ENCODE results near the gene FERMT1. TPM values are rescaled to one million over a fixed set of nuclear protein-coding genes. Genes with fewer than 3 reads are reported as not detected.
"Not testable (repeated sequence)": the region's sequence is repeated elsewhere in the genome, so short reads cannot be mapped to it uniquely, and the experiment has no call there.

The FERMT1 gene
- total RNA-seq, 1 experiment from 2014 or later = 8.3 TPM

- no peak for DNase-seq (ENCODE audit: low read depth)
Observed at GRCh38 chr20:6070829-6071695, 51.8 kb downstream of the FERMT1 start.

DNA sequence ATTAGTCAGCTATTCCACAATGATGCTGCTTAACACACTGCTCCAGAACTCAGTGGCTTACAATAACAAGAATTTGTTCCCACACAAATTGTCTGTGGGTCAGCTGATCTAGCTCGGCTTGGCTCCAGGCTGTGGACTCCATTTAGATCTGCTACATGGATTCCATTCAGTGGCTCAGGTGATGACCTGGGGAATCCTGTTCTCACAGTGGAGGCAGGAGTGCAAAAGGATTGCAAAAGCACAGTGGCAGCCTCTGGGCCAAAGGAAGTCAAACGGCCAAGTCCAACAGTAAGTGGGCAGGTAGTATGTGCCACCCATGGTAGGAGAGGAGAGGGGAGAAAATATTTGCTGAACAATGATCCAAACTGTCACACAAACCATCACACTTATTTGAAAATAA is 53.2 kb downstream of the FERMT1 start:
- no peak for DNase-seq (ENCODE audit: low read depth)

DNA sequence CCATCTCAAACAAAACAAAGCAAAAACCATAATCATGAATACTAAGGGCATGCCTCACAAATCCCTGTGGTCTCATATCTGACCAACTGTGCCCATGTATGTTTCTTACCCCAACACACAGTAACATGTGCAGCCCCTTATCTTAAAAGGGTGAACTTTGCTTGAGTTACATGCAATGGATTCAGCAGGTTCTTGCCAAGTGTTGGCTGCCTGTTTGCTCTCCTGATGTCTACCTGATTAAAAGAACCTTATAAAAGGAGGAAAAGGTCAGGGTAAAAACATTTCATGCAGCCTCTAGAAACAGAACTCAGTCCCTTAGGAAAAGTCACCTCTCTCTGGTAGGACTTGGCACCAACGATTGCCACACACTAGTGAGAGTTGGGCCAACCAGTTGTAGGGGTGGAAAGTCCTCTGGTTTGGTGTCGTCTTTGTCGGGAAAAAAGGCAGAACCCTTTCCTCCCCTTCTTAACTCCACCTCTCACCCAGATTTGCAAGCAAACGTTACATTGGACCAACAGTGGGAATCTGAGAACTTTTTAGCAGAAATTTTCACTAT is 55.0 kb downstream of the FERMT1 start:
- DNase-seq (ENCODE audit: low read depth) = no peak

- no peak for DNase-seq (ENCODE audit: low read depth)
Observed at GRCh38 chr20:6066582-6066981, 56.2 kb downstream of the FERMT1 start.

- no peak for DNase-seq (ENCODE audit: low read depth)
Observed at GRCh38 chr20:6061544-6061943, 61.3 kb downstream of the FERMT1 start.

DNA sequence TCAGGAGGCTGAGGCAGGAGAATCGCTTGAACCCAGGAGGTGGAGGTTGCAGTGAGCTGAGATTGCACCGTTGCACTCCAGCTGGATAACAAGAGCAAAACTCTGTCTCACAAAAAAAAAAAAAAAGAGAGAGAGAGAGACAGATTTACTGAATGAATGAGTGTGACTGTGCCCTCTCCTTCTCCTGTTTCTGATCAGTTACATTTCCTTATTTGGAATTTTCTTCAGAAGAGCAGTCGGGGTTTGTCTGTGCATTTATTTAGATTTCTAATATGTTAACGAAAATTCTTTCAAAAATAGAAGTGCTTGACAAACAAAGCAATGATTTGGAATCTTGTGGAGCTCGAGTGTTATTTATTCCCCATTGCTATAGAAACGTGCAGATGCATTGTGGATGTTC is 62.6 kb downstream of the FERMT1 start:
- DNase-seq (ENCODE audit: low read depth) = no peak

- DNase-seq (ENCODE audit: low read depth) = no peak
Observed at GRCh38 chr20:6058684-6059295, 64.0 kb downstream of the FERMT1 start.

DNA sequence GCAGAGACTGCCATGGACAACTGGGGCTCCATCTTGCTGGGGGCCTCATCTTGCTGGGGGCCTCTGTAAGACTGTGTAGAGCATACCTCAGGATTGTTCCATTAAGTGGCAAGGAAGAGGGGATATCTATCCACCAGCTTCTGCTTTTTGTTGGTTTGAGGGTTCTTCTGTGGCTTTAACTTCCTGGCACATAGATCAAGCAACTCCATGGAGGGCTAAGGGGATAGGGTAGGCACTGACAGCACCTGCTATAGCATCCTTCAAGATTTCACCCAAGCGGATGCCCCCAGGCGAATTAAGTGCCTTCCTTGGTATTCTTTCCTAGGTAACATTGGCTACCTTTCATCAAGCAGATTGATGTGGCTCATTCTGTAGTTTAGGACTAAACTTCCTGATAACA is 65.1 kb downstream of the FERMT1 start:
- no peak for DNase-seq (ENCODE audit: low read depth)

- no peak for DNase-seq (ENCODE audit: low read depth)
Observed at GRCh38 chr20:6057139-6057538, 65.7 kb downstream of the FERMT1 start.

- DNase-seq (ENCODE audit: low read depth) = no peak
Observed at GRCh38 chr20:6055981-6056569, 66.8 kb downstream of the FERMT1 start.

DNA sequence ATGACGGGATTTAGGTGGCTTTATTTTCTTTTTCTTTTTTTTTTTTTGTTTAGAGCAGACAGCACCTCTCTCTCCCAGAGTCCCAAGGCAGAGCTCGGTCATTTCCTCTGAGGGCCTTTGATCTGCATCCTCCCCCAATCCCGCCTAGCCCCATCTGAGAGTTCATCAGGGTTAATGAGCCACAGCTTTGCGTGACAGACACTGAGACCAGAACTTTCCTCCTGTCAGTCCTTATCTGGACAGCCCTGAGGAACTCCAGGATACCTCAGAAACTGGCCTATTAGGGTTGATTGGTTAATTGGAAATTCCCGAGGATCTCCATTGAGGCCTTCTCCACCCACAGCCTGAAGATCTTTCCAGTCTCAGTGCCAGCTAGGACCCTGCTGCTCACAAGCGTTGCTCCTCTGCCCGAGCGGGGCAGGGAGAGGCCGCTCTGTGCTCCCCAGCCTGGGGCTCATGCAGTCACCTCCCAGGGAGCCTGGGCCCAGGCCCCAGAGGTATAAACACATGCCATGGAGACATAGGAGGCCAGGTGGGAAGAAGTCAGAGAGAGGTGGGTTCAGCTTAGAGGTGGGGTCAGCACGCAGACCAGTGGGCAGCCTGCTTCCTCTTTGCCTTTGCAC is 67.6 kb downstream of the FERMT1 start:
- DNase-seq (ENCODE audit: low read depth) = no peak

DNA sequence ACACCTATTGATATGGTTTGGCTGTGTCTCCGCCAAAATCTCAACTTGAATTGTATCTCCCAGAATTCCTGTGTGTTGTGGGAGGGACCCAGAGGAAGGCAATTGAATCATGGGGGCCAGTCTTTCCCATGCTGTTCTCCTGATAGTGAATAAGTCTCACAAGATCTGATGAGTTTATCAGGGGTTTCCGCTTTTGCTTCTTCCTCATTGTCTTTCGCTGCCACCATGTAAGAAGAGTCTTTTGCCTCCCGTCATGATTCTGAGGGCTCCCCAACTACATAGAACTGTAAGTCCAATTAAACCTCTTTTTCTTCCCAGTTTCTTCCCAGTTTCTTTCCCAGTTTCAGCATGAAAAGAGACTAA is 68.2 kb downstream of the FERMT1 start:
- DNase-seq (ENCODE audit: low read depth) = not testable (repeated sequence)

DNA sequence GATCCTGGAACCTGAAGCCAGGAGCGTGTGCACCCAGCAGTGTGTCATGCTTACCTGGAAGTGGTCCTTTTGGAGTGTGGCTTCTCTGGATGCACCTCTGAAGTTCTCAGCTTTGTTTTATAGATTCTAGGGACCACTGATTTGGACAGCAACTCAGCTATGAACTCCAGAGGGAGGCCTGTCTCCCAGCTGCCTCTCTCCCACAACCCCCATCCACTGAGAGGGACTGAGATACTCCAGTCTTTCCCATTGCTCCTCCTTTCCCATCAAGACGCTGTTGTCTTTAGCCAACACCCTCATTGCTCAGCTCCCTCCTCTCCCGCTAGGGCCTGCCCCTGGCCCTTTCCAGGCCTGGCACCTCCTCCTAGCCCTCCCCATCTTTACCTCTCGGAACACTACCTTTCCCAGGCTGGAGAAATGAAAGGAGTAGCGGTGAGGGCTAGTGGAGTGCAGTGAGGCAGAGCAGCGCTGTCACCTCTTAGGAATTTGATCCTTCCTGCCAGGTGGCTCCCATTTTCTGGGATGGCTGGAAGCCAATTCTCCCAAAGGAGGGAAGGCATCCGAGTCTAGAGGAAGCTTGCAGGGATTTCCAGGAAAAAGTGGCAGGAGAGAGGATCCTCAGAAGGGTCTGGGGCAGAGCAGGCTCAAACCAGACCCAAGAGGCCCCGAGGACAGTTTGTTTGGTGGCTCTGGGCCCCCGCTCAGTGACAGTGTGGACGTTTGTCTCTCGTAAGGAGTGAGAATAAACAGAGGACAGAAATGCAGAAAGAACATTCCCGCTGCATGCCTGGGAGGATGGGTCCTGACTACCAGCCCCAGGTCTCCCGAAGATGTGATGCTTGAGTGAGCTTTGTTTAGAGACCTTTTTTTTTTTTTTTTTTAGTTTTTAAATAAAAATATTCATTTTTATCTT is 68.8 kb downstream of the FERMT1 start, which contains the start of gene LRRN4:
TSS of gene LRRN4 (minus strand) at position 285 of the 913 bp plus-strand sequence. CDS start 1,261 bp downstream, outside the sequence.
- peak; percentile 35 for DNase-seq (ENCODE audit: low read depth)

DNA sequence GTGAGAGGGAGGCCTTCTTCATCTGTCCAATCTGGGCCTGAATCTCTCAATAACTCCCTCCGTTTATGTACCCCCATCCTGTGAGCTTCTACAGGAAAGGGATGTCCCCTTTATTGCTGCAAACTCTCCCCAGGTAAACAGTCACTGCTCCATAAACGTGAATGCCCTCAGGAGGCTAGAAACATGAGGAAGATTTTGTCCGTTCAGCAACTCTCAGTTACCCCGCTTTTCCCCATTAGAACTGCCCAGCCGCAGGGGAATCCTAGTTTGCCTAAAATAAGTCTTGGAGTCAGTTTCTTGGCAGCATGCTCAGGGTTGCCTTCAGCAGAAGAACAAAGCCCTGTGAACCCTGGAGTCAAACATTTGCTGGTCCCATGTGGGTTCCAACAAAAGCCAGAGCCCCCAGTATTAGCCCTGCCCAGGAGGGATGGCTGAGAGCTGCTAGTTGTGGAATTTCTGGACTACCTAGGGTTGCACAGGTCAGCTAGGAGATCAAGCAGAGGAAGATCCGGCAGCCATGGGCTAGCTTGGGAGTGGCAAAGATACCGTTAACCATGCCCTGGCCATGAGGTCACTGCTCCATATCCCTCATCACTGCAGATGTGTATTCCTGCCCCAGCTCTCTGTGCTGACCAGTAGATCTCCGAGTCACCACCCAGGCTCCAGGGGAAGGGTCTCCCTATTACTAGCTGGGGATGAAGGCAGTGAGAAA is 69.6 kb downstream of the FERMT1 start:
- no peak for DNase-seq (ENCODE audit: low read depth)

GRCh38 chr20:6051505-6051904 is 71.3 kb downstream of the FERMT1 start:
- DNase-seq (ENCODE audit: low read depth) = peak; percentile 23

- DNase-seq (ENCODE audit: low read depth) = no peak
Observed at GRCh38 chr20:6048391-6048790, 74.4 kb downstream of the FERMT1 start.

DNA sequence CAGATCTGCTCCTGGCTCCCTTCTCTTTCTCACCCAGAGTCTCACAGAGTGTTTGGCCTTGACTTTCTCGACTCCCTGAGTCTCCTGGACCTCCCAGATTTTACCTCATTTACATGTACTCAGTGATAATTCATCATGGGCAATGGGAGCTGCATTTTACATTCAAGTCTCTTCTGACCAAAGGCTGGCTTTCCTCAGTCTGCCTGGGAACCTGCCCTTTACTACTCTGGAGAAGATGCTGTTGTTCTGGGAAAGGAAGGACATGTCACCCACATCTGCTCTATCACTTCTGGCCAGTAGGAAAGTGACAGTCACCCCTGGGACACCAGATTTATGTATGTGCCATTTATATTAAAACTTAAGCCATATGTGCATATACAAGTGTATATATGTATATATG is 76.4 kb downstream of the FERMT1 start:
- no peak for DNase-seq (ENCODE audit: low read depth)

GRCh38 chr20:6045566-6045965 is 77.3 kb downstream of the FERMT1 start:
- peak; percentile 81 for DNase-seq (ENCODE audit: low read depth)

DNA sequence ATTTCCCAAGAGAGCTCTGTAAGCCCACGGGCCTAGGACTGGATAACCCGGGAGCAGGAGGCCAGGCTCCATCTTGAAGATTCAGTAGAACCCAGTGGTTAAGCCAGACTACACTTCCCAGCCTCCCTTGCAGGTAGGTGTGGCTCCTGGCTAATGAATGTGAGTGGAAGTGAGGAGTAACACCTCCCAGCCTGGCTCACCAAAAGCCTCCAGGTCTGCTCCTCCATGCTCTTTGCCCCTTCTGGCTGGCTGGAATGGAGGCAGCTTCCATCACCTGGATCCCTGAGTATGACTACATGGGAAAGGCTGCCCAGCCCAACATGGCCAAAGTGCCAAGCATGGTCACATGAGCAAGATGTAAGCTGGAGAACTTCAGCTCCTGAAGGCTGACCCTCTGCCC is 78.7 kb downstream of the FERMT1 start:
- no peak for DNase-seq (ENCODE audit: low read depth)

GRCh38 chr20:6041808-6042265 is 81.0 kb downstream of the FERMT1 start:
- no peak for DNase-seq (ENCODE audit: low read depth)

Data from LHCN-M2 (cell line).